ENCODE data around the gene FNBP1. TPM values are rescaled to one million over a fixed set of nuclear protein-coding genes. Genes with fewer than 3 reads are reported as not detected.

The FNBP1 gene
- total and polyA plus RNA-seq, 2 experiments from 2014 or later: 19.5 to 21.0 TPM

DNA sequence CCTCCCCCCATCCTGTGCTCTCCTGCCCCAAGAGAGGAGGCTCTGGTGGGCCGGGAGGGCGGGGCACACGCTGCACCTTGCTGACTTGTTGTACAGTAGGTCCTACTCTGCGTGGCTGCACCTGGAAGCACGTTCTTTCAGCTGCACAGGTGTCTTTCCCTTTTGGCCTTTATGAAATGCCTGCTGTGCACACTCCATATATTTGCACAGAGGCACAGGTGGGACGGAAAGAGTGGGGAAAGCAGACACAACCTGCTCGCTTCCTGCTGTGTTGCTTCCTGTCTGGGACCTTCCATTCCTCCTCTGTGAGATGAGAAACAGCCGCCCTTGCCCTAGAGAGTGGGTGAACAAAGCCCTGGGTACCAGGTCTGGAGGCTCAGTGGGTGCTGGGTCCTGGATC lies 203.0 kb downstream of the FNBP1 start:
- Histone ChIP-seq H3K9me3 (ENCODE audit: low read depth) (no peaks in the 10 kb centered on the region), H3K9me2 (replicated peaks; ENCODE audit: insufficient read depth) (no peaks in the 10 kb centered on the region), H3K79me2 (peaks cover 29% of the 10 kb centered on the region), H2AFZ (no peak overlapping the region), H3K4me3 (no peak overlapping the region), H3K27me3 (no peaks in the 10 kb centered on the region), H3K27ac (no peak overlapping the region), H3K4me1 (ENCODE audit: insufficient read depth) (no peaks in the 10 kb centered on the region), H3K36me3 (replicated peaks; ENCODE audit: insufficient read depth, low read depth) (no peaks in the 10 kb centered on the region), H3K4me2 (no peak overlapping the region), H4K20me1 (ENCODE audit: insufficient read depth, poor library complexity, severe bottlenecking) (no peaks in the 10 kb centered on the region)
- TF ChIP-seq, protein P1, sequence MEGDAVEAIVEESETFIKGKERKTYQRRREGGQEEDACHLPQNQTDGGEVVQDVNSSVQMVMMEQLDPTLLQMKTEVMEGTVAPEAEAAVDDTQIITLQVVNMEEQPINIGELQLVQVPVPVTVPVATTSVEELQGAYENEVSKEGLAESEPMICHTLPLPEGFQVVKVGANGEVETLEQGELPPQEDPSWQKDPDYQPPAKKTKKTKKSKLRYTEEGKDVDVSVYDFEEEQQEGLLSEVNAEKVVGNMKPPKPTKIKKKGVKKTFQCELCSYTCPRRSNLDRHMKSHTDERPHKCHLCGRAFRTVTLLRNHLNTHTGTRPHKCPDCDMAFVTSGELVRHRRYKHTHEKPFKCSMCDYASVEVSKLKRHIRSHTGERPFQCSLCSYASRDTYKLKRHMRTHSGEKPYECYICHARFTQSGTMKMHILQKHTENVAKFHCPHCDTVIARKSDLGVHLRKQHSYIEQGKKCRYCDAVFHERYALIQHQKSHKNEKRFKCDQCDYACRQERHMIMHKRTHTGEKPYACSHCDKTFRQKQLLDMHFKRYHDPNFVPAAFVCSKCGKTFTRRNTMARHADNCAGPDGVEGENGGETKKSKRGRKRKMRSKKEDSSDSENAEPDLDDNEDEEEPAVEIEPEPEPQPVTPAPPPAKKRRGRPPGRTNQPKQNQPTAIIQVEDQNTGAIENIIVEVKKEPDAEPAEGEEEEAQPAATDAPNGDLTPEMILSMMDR (IDR thresholded peaks at IDR 0.05; ENCODE audit: poor library complexity): no peak
- TF ChIP-seq EZH2 (IDR thresholded peaks at IDR 0.05; ENCODE audit: borderline replicate concordance) (no peak), EZH2phosphoT487 (IDR thresholded peaks at IDR 0.05; ENCODE audit: low read depth, severe bottlenecking, unreplicated experiment) (no peak)
- 93% methylated on average over 8 of the region's 8 CpGs for WGBS (ENCODE audit: low lambda C conversion rate, missing lambda C conversion rate)
- no peak for DNase-seq (ENCODE audit: low spot score)

DNA sequence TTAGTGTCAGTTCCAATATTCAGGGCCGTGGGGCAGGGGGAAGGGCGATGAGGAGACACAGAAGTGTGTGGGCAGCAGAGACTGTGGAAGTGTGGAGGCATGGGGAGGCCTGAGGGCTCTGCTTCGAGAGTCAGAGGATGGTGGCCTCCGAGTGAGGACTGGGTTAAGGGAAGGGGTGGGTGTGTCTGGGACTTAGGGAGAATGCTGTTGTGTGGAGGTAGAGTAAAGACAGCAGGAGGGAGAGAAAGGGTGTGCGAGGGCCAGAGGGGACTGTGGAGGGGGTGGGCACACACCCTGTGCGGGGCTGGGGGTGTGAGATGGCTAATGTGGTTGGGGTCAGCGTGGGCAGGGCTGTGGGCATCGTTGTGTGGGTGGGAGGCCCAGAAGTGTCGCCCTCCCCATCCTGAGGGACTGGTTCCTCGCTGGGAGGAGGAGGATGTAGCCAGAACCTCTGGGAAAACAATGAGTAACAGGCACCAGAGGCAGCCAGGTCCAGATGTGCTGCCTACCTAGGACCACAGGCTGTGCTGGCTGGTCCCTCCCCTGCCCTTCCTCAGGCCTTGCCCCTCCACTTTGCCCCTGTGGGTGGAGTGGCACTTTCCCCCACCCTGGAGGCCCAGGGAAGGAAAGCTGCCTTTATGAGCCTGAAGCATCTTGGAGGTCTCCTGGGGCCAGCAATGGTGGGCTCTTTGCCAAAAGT lies 203.5 kb downstream of the FNBP1 start:
- H3K4me3 ChIP-seq: no peak overlapping the region
- no peak overlapping the region for H2AFZ ChIP-seq
- no peaks in the 10 kb centered on the region for H4K20me1 ChIP-seq (ENCODE audit: insufficient read depth, poor library complexity, severe bottlenecking)
- H3K27me3 ChIP-seq: no peaks in the 10 kb centered on the region
- WGBS (ENCODE audit: low lambda C conversion rate, missing lambda C conversion rate): 75% methylated on average over 10 of the region's 10 CpGs
- TF ChIP-seq EZH2 (IDR thresholded peaks at IDR 0.05; ENCODE audit: borderline replicate concordance) (no peak), EZH2phosphoT487 (IDR thresholded peaks at IDR 0.05; ENCODE audit: low read depth, severe bottlenecking, unreplicated experiment) (no peak)
- TF ChIP-seq, protein P1 (IDR thresholded peaks at IDR 0.05; ENCODE audit: poor library complexity): no peak
- H3K36me3 ChIP-seq (replicated peaks; ENCODE audit: insufficient read depth, low read depth): no peaks in the 10 kb centered on the region
- no peaks in the 10 kb centered on the region for H3K4me1 ChIP-seq (ENCODE audit: insufficient read depth)
- H3K9me2 ChIP-seq (replicated peaks; ENCODE audit: insufficient read depth): no peaks in the 10 kb centered on the region
- H3K9me3 ChIP-seq (ENCODE audit: low read depth): no peaks in the 10 kb centered on the region
- peaks cover 31% of the 10 kb centered on the region for H3K79me2 ChIP-seq
- no peak for DNase-seq (ENCODE audit: low spot score)
- no peak overlapping the region for H3K4me2 ChIP-seq
- no peak overlapping the region for H3K27ac ChIP-seq

DNA sequence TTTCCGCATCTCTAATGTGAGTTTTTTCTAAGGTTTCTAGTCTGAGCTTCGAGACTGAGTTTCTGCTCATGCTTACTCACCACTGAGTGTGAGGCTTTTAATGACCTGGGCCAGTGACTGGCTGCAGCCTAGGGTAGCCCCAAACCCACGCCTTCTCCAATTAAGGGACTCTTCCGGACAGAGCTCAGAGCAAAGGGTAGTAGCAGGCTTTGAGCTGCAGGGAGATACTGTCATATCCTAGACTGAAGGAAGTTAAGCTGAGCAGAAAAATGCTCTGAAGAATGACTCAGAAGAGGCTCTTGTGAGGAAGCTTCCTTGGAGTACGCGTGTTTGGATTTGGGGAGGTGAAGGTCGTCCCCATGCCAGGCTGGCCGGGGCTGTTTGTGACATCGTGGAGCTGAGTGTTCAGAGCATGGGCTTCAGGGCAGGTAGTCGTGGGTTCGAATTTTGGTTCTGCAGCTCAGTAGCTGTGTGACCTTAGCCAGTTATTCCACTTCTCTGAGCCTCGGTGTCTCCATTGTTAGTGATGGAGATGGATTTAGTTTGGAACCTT lies 204.2 kb downstream of the FNBP1 start:
- no peak overlapping the region for H3K27ac ChIP-seq
- H3K36me3 ChIP-seq (replicated peaks; ENCODE audit: insufficient read depth, low read depth): no peaks in the 10 kb centered on the region
- no peaks in the 10 kb centered on the region for H3K9me3 ChIP-seq (ENCODE audit: low read depth)
- no peaks in the 10 kb centered on the region for H3K9me2 ChIP-seq (replicated peaks; ENCODE audit: insufficient read depth)
- H3K27me3 ChIP-seq: no peaks in the 10 kb centered on the region
- H4K20me1 ChIP-seq (ENCODE audit: insufficient read depth, poor library complexity, severe bottlenecking): no peaks in the 10 kb centered on the region
- TF ChIP-seq, protein P1 (IDR thresholded peaks at IDR 0.05; ENCODE audit: poor library complexity): no peak
- H3K4me3 ChIP-seq: no peak overlapping the region
- no peak overlapping the region for H2AFZ ChIP-seq
- no peaks in the 10 kb centered on the region for H3K4me1 ChIP-seq (ENCODE audit: insufficient read depth)
- H3K4me2 ChIP-seq: no peak overlapping the region
- no peak for DNase-seq (ENCODE audit: low spot score)
- WGBS (ENCODE audit: low lambda C conversion rate, missing lambda C conversion rate): 82% methylated on average over 12 of the region's 12 CpGs
- peaks cover 37% of the 10 kb centered on the region for H3K79me2 ChIP-seq

Small RNA genes within 50 kb of the gene (microRNA-seq; reads per million reads assigned to microRNA genes)
- not detected for gene MIR6855

Small RNA genes within 50 kb of the gene (small RNA-seq; reads per million reads assigned to genes)
- not detected for gene MIR6855

Other genes starting within 250 kb of the FNBP1 start
- gene TOR1B, start 240.0 kb downstream of the FNBP1 start, total RNA-seq: 28.1 and 34.6 TPM in 2 replicates
- gene TOR1B, start 240.0 kb downstream of the FNBP1 start, polyA plus RNA-seq: 7.7 and 11.5 TPM in 2 replicates
- 38.7 and 44.8 TPM in 2 replicates for gene TOR1A, start 219.1 kb downstream of the FNBP1 start, total RNA-seq
- 40.2 and 50.4 TPM in 2 replicates for gene TOR1A, start 219.1 kb downstream of the FNBP1 start, polyA plus RNA-seq
- gene C9orf78, start 207.9 kb downstream of the FNBP1 start, total RNA-seq: 43.8 and 48.3 TPM in 2 replicates
- gene C9orf78, start 207.9 kb downstream of the FNBP1 start, polyA plus RNA-seq: 47.9 and 48.6 TPM in 2 replicates
- 10.6 and 11.2 TPM in 2 replicates for gene USP20, start 207.7 kb downstream of the FNBP1 start, total RNA-seq
- gene USP20, start 207.7 kb downstream of the FNBP1 start, polyA plus RNA-seq: 25.3 and 29.0 TPM in 2 replicates
- gene GPR107, start 10.7 kb upstream of the FNBP1 start, total RNA-seq: 23.5 and 25.6 TPM in 2 replicates
- 10.6 and 10.7 TPM in 2 replicates for gene GPR107, start 10.7 kb upstream of the FNBP1 start, polyA plus RNA-seq
- 16.8 and 16.9 TPM in 2 replicates for gene NCS1, start 129.2 kb upstream of the FNBP1 start, total RNA-seq
- gene NCS1, start 129.2 kb upstream of the FNBP1 start, polyA plus RNA-seq: 20.9 and 25.3 TPM in 2 replicates
- gene HMCN2, start 222.6 kb upstream of the FNBP1 start, total RNA-seq: 0.20 and 0.50 TPM in 2 replicates
- gene HMCN2, start 222.6 kb upstream of the FNBP1 start, polyA plus RNA-seq: 0.54 and 2.7 TPM in 2 replicates

Measured in hepatocyte (in vitro differentiated cells).